GM10248 (cell line): Measurements from ENCODE around the gene PHB1.

Source experiments
- CTCF ChIA-PET: fragments of 300-600 bp; sonication (Branson Sonifier 250); formaldehyde crosslinking; extraction: SDS; loops from one replicate; lab custom pipeline; 2021; ENCODE audit warnings: antibody characterized with exemption; lab: Yijun Ruan, JAX
- POLR2A ChIA-PET: fragments of 350-650 bp; sonication (Branson Sonifier 250); formaldehyde crosslinking; extraction: SDS; loops from one replicate; lab custom pipeline; 2020; ENCODE audit warnings: antibody characterized with exemption; lab: Yijun Ruan, JAX
- DNase-seq: peaks from one replicate; pipeline ENCODE4 v3.0.0; 2012; ENCODE audit errors: extremely low spot score
- CTCF ChIP-seq: IDR thresholded peaks from 2 replicates; pipeline ENCODE4 v1.5.1; 2012; ENCODE audit warnings: mild to moderate bottlenecking, low read depth; ENCODE audit errors: extremely low read depth, missing control alignments, control extremely low read depth

The PHB1 gene

GRCh38 chr17:49378311-49378710 is 36.4 kb downstream of the PHB1 start:
- DNase-seq, result no peak
- ChIA-PET POLR2A (no interaction called here), CTCF (interaction anchor here (4.5 kb wide), 1 partner anchor 10 kb away, joined by 26 read pairs; no protein-coding TSS in a partner anchor)
- no peak for TF ChIP-seq CTCF

GRCh38 chr17:49375544-49375943 is 39.1 kb downstream of the PHB1 start:
- ChIA-PET POLR2A (no interaction called here), CTCF (no interaction called here)
- no peak for DNase-seq
- no peak for TF ChIP-seq CTCF

GRCh38 chr17:49373115-49373514 is 41.6 kb downstream of the PHB1 start:
- CTCF ChIA-PET, result interaction anchor here (1.0 kb wide), 2 partner anchors 34 to 35 kb away, joined by 3 read pairs; no protein-coding TSS in a partner anchor
- POLR2A ChIA-PET, result no interaction called here

GRCh38 chr17:49372425-49372824 is 42.3 kb downstream of the PHB1 start:
- TF ChIP-seq CTCF, result no peak
- ChIA-PET CTCF (interaction anchor here (2.4 kb wide), 1 partner anchor 57 kb away, joined by 9 read pairs; no protein-coding TSS in a partner anchor), POLR2A (no interaction called here)
- DNase-seq, result no peak

More at GRCh38 chr17:49373115-49373514, 41.6 kb downstream of the PHB1 start:
- TF ChIP-seq CTCF, result no peak
- DNase-seq, result no peak

- ChIA-PET CTCF (interaction anchor here (0.6 to 5.0 kb wide), 7 partner anchors 17 to 56 kb away, joined by 3 to 36 read pairs (median 4); no protein-coding TSS in a partner anchor), POLR2A (interaction anchor here (0.6 kb wide), 1 partner anchor 10 kb away, joined by 4 read pairs; no protein-coding TSS in a partner anchor)
- DNase-seq, result no peak
- no peak for TF ChIP-seq CTCF
Observed at GRCh38 chr17:49370971-49371834, 43.5 kb downstream of the PHB1 start.

- TF ChIP-seq CTCF, result no peak
- CTCF ChIA-PET, result interaction anchor here (1.8 to 5.0 kb wide), 7 partner anchors 20 to 186 kb away, joined by 5 to 71 read pairs (median 13); no protein-coding TSS in a partner anchor
- DNase-seq, result no peak
- POLR2A ChIA-PET, result interaction anchor here (0.8 kb wide), 1 partner anchor 45 kb away, joined by 3 read pairs; the partner anchor contains the start of gene PHB1
Observed at GRCh38 chr17:49369760-49370159, 44.9 kb downstream of the PHB1 start.
